Measurements from ENCODE around the gene TMEM126B. TPM values are rescaled to one million over a fixed set of nuclear protein-coding genes. Genes with fewer than 3 reads are reported as not detected.

TMEM126B gene
- total and polyA plus RNA-seq, 2 of the 13 experiments (the other 11 are each of a cell fraction or from before 2014, with no cell fraction given), result 33.6 to 54.8 TPM

DNA sequence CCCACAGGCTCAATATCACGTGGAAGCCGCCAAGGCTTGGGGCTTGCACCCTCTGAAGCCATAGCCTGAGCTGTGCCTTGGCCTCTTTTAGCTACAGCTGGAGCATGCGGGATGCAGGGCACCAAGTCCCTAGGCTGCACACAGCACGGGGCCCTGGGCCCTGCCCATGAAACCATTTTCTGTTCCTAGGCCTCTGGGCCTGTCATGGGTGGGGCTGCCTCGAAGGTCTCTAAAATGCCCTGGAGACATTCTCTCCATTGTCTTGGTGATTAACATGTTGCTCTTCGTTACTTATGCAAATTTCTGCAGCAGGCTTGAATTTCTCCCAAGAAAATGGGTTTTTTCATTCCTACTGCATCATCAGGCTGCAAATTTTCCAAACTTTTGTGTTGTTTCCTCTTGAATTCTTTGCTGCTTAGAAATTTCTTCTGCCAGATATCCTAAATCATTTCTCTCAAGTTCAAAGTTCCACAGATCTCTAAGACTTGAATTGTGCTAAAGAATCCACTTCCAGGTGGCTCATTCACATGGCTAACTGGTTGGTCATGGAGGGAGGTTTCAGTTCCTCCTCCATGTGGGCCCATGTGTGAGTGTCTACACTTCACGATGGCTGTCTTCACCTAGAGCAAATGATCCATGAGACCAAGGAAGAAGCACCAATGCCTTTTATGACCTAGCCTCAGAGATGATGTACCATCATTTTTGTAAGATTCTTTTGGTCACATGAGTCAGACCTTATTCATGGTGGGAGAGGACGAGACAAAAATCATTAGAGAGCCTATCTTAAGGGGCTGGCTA, 43.9 kb downstream of the TMEM126B start:
- in situ Hi-C loops (cut with HindIII; ENCODE audit: extremely low pct_ligation_motif_present, low pct_unique_long_range_greater_than_20kb), result no loop called here
- intact Hi-C loops (cut with micrococcal nuclease; ENCODE audit: unreplicated experiment), result no loop called here
- no peaks in the 10 kb centered on the region for H3K9me3 ChIP-seq (ENCODE audit: low read length)
- FAIRE-seq (no peak), DNase-seq (ENCODE audit: low spot score) (no peak), ATAC-seq (no peak; the same call in 2 of the 3 replicates)
- no peak overlapping the region for H3K4me2 ChIP-seq (ENCODE audit: low read depth, low read length)
- no peak for TF ChIP-seq CHD4 (IDR thresholded peaks at IDR 0.05; ENCODE audit: borderline replicate concordance, low read length)
- no peak for TF ChIP-seq ISX (CRISPR knock-in tag; conservative IDR thresholded peaks at IDR 0.05)
- no peak for TF ChIP-seq ZKSCAN8 (CRISPR knock-in tag; IDR thresholded peaks at IDR 0.05; ENCODE audit: borderline replicate concordance)
- no peak for TF ChIP-seq PHF20 (CRISPR knock-in tag; IDR thresholded peaks at IDR 0.05)
- TF ChIP-seq, protein P1, sequence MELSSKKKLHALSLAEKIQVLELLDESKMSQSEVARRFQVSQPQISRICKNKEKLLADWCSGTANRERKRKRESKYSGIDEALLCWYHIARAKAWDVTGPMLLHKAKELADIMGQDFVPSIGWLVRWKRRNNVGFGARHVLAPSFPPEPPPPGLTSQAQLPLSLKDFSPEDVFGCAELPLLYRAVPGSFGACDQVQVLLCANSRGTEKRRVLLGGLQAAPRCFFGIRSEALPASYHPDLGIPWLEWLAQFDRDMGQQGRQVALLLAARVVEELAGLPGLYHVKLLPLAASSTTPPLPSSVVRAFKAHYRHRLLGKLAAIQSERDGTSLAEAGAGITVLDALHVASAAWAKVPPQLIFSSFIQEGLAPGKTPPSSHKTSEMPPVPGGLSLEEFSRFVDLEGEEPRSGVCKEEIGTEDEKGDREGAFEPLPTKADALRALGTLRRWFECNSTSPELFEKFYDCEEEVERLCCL (CRISPR knock-in tag; IDR thresholded peaks at IDR 0.05; ENCODE audit: borderline replicate concordance), result no peak
- TF ChIP-seq ZNF607 (CRISPR knock-in tag; IDR thresholded peaks at IDR 0.05; ENCODE audit: borderline replicate concordance), result no peak
- TF ChIP-seq CHCHD3 (CRISPR knock-in tag; IDR thresholded peaks at IDR 0.05), result no peak
- TF ChIP-seq ATAD3A (CRISPR knock-in tag; IDR thresholded peaks at IDR 0.05), result no peak
- TF ChIP-seq MAF1 (CRISPR knock-in tag; IDR thresholded peaks at IDR 0.05; ENCODE audit: borderline replicate concordance), result no peak
- TF ChIP-seq BCL6 (CRISPR knock-in tag; IDR thresholded peaks at IDR 0.05), result no peak
- TF ChIP-seq, protein P2, sequence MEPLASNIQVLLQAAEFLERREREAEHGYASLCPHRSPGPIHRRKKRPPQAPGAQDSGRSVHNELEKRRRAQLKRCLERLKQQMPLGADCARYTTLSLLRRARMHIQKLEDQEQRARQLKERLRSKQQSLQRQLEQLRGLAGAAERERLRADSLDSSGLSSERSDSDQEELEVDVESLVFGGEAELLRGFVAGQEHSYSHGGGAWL (CRISPR knock-in tag; IDR thresholded peaks at IDR 0.05), result no peak
- TF ChIP-seq SIN3B (IDR thresholded peaks at IDR 0.05; ENCODE audit: low read length), result no peak
- TF ChIP-seq SAFB2 (CRISPR knock-in tag; IDR thresholded peaks at IDR 0.05; ENCODE audit: borderline replicate concordance, low read depth), result no peak
- TF ChIP-seq BORCS8-MEF2B (CRISPR knock-in tag; IDR thresholded peaks at IDR 0.05), result no peak
- no peak for TF ChIP-seq ZNF772 (CRISPR knock-in tag; IDR thresholded peaks at IDR 0.05)
- TF ChIP-seq POLR2A (IDR thresholded peaks at IDR 0.05; ENCODE audit: insufficient read depth in 1 of 2, low read depth in 2 of 2, low read length in 2 of 2), result no peak
- no peak for TF ChIP-seq CAMTA2 (CRISPR knock-in tag; IDR thresholded peaks at IDR 0.05; ENCODE audit: borderline replicate concordance)
- CTCF ChIA-PET (ENCODE audit: low intra/inter-chr PET ratio, low total read pairs), result no interaction called here
- no peak overlapping the region for H3K27ac ChIP-seq (ENCODE audit: extremely low read length, insufficient read depth, low read length)
- no peak overlapping the region for H2AFZ ChIP-seq (ENCODE audit: low read length)
- no peaks in the 10 kb centered on the region; a peak in 1 of 5 replicates for H3K27me3 ChIP-seq (ENCODE audit: control insufficient read depth in 1 of 2, insufficient read depth in 2 of 2, low read length in 2 of 2)
- no peaks in the 10 kb centered on the region for H3K36me3 ChIP-seq (replicated peaks in 1 of 2; ENCODE audit: control insufficient read depth in 1 of 2, insufficient read depth in 2 of 2, low read length in 2 of 2)
- H3K4me1 ChIP-seq (ENCODE audit: insufficient read depth, low read length), result peaks cover 12% of the 10 kb centered on the region
- WGBS (ENCODE audit: low lambda C conversion rate), result 14% methylated on average over 4 of the region's 8 CpGs
- POLR2A ChIA-PET, result no interaction called here
- H3K79me2 ChIP-seq (ENCODE audit: insufficient read depth, low read length), result no peaks in the 10 kb centered on the region
- H4K20me1 ChIP-seq (ENCODE audit: insufficient read depth, low read length), result no peaks in the 10 kb centered on the region
- no peak overlapping the region for H3K4me3 ChIP-seq (replicated peaks in 1 of 3; ENCODE audit: insufficient read depth in 1 of 3, low read depth in 2 of 3, low read length in 3 of 3)
- BruUV-seq (replicated peaks), result no TSS peak
- no peak overlapping the region for H3K9ac ChIP-seq (ENCODE audit: insufficient read depth, low read depth, low read length)
